ENCODE data around the gene EARS2.

DNA sequence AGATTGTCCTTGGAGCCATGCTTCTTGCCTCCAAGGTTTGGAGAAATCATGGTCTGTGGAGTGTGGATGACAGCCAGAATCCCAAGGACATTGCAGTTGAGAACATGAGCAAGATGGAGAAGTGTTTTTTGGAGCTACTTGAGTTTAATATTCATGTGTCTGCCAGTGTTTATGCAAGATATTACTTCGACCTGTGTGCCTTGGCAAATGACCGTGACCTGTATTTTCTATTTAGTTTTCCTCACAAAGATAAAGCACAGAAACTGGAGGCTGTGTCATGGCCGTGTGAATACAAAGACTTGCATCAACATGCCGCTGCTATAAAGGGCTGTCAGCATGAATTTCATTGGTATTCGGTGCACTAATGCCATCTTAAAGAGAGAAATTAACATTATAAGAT lies 55.9 kb downstream of the EARS2 start:
- TF ChIP-seq POLR2AphosphoS5 (IDR thresholded peaks at IDR 0.05; ENCODE audit: low read depth, low read length) (no peak), POLR2A (IDR thresholded peaks at IDR 0.05; ENCODE audit: low read depth, low read length) (no peak)
